Lung (tissue), 12 donors: ENCODE results near the gene ZNF280A. TPM values are rescaled to one million over a fixed set of nuclear protein-coding genes. Genes with fewer than 3 reads are reported as not detected.

Experiments used
- ATAC-seq: fragments of 200-7000 bp; cut with Tn5 transposase; one replicate; pipeline ENCODE4 v1.9.1; 2020; ENCODE audit warnings: moderate number of reproducible peaks; ENCODE audit not compliant: insufficient read depth, low FRiP score
- DNase-seq, 3 donors: peaks; one replicate each; pipeline ENCODE4 v3.0.0-alpha.2; 2013 to 2017
- H3K27ac ChIP-seq, 2 donors: one replicate each; pipeline ENCODE4 v1.5.1; 2013; ENCODE audit warnings: mild to moderate bottlenecking in 2 of 2, moderate library complexity in 2 of 2, control low read depth in 1 of 2, inconsistent platforms in 1 of 2, low read depth in 1 of 2, low read length in 1 of 2
- H3K27me3 ChIP-seq, 3 donors: one replicate each; pipeline ENCODE4 v1.5.1; 2013; ENCODE audit warnings: low read length in 2 of 3; ENCODE audit not compliant: control insufficient read depth in 3 of 3, insufficient read depth in 3 of 3
- H3K36me3 ChIP-seq, 4 donors: one replicate each; pipeline ENCODE4 v1.5.1; 2013; ENCODE audit warnings: low read length in 4 of 4, mild to moderate bottlenecking in 1 of 4, moderate library complexity in 1 of 4; ENCODE audit not compliant: control insufficient read depth in 4 of 4, insufficient read depth in 4 of 4
- H3K4me1 ChIP-seq, 5 donors: one replicate each; pipeline ENCODE4 v1.5.1; 2013; ENCODE audit warnings: low read length in 5 of 5, mild to moderate bottlenecking in 2 of 5, moderate library complexity in 1 of 5; ENCODE audit not compliant: control insufficient read depth in 5 of 5, insufficient read depth in 5 of 5
- H3K4me3 ChIP-seq: one replicate; pipeline ENCODE4 v1.5.1; 2013; ENCODE audit warnings: mild to moderate bottlenecking, control low read depth, moderate library complexity
- H3K9ac ChIP-seq, 2 donors: one replicate each; pipeline ENCODE4 v1.5.1; 2013; ENCODE audit warnings: low read length in 2 of 2, control low read depth in 1 of 2; ENCODE audit not compliant: insufficient read depth in 1 of 2
- H3K9me3 ChIP-seq, 4 donors: one replicate each; pipeline ENCODE4 v1.5.1; 2013; ENCODE audit warnings: low read length in 3 of 4, mild to moderate bottlenecking in 1 of 4, moderate library complexity in 1 of 4; ENCODE audit not compliant: control insufficient read depth in 4 of 4, insufficient read depth in 3 of 4
- CTCF ChIP-seq: IDR thresholded peaks from 2 replicates; pipeline ENCODE4 v1.5.1; 2012; ENCODE audit warnings: mild to moderate bottlenecking; ENCODE audit errors: control extremely low read depth, extremely low read depth
- WGBS, 2 donors: extraction: QIAGEN DNeasy Blood & Tissue Kit; methylation state at CpG; one replicate each; pipeline ENCODE4 v1.1.7; 2013; 5-methylcytosine and 5-hydroxymethylcytosine counted together
- polyA plus RNA-seq, 2 donors: library from polyadenylated mRNA; stranded (reverse); fragments of 200-250 nt; gene quantifications; one replicate each; pipeline ENCODE4 v1.2.1, GENCODE V29; 2013
- total RNA-seq, 2 donors: library from RNA; depleted of rRNA in 1 of 2; stranded (reverse); fragments of >200 nt in 1 of 2; gene quantifications; one replicate each; pipeline ENCODE4 v1.2.1, GENCODE V29; 2014 to 2021
- donor health status: control.
- donor health status: control.
- donor health status: Bipolar disorder and iron deficiency.
- donor health status: healthy.
- donor health status: DM: yes; HTN: yes; CAD: no.

Gene ZNF280A
- total and polyA plus RNA-seq, 4 donors = not detected

GRCh38 chr22:22487059-22487458, 33.0 kb downstream of the ZNF280A start:
- Histone ChIP-seq H3K36me3 (no peaks in the 10 kb centered on the region), H3K27me3 (no peaks in the 10 kb centered on the region), H3K9ac (no peak overlapping the region), H3K9me3 (peaks cover 0 to 2% (median 0%) of the 10 kb centered on the region in 4 donors), H3K27ac (no peak overlapping the region), H3K4me1 (no peaks in the 10 kb centered on the region), H3K4me3 (no peak overlapping the region)
- DNase-seq (no peak), ATAC-seq (no peak)
- 94 to 97% methylated on average over 6 of the region's 6 CpGs for WGBS, 2 donors
- TF ChIP-seq CTCF = no peak

DNA sequence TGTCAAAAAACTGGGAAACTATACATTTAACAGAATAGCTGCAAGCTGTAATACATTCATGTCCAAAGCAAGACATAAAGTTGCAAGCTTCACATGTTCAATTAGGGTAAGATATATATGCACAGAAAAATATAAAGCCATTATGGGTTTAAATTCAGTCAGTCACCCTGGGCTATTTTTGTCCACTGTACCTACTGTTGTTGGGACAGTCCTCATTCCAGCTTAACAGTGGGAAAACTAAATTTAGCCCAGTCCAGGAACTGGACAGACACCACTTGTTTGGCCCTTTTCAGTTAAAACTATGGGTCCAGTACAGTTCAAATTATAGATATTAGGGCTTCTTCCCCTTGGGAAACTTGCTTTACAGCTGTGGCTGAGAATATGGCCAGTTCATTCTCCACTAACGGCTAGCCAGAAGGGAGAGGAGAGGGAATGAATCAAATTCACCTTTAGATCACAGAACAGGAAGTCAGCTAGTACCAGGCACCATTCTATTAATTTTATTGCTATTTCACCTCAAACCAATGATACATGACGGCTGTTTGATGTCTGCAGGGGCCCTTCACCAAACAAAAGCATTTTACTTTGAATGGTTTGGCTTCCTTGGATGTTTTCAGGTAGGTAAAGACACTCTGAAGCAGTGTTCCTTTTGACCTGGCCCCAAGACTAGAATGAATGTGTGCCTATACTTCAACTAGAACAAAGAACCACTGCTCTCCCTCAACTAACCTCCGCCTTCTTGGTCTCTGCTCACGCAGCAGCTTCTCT, 33.8 kb downstream of the ZNF280A start:
- WGBS, 2 donors = 90 to 95% methylated on average over 4 of the region's 4 CpGs
- Histone ChIP-seq H3K9me3 (peaks cover 0 to 2% (median 0%) of the 10 kb centered on the region in 4 donors), H3K36me3 (no peaks in the 10 kb centered on the region), H3K27ac (no peak overlapping the region), H3K27me3 (no peaks in the 10 kb centered on the region), H3K4me1 (no peaks in the 10 kb centered on the region), H3K9ac (no peak overlapping the region), H3K4me3 (no peak overlapping the region)
- ATAC-seq (no peak), DNase-seq (no peak)
- no peak for TF ChIP-seq CTCF

GRCh38 chr22:22485524-22485923, 34.5 kb downstream of the ZNF280A start:
- H3K9me3 ChIP-seq = peaks cover 0 to 2% (median 0%) of the 10 kb centered on the region in 4 donors
- no peaks in the 10 kb centered on the region for H3K27me3 ChIP-seq
- ATAC-seq = no peak
- no peak overlapping the region for H3K4me3 ChIP-seq
- no peak overlapping the region for H3K9ac ChIP-seq
- no peak for DNase-seq
- no peak for TF ChIP-seq CTCF
- WGBS, 2 donors = 96% methylated on average over 3 of the region's 3 CpGs
- no peaks in the 10 kb centered on the region for H3K36me3 ChIP-seq
- H3K27ac ChIP-seq = no peak overlapping the region
- no peaks in the 10 kb centered on the region for H3K4me1 ChIP-seq
